Panc1 (cell line): ENCODE data around the gene GSC2. TPM values are rescaled to one million over a fixed set of nuclear protein-coding genes. Genes with fewer than 3 reads are reported as not detected.

Source experiments
- ATAC-seq: fragments of 200-7000 bp; cut with Tn5 transposase; 2 replicates; pipeline ENCODE4 v1.9.1; 2020; ENCODE audit warnings: mild to moderate bottlenecking, moderate library complexity
- BruUV-seq: library from RNA; stranded (reverse); fragments of 400-500 nt; replicated peaks from 2 replicates; lab custom pipeline; 2021; lab: Mats Ljungman, UMichigan
- CTCF ChIA-PET: fragments of 300-600 bp; sonication (Branson Sonifier 250); formaldehyde crosslinking; loops from one replicate; lab custom pipeline; 2022; ENCODE audit warnings: antibody characterized with exemption; lab: Charles Lee
- POLR2A ChIA-PET: fragments of 300-600 bp; sonication (Branson Sonifier 250); formaldehyde crosslinking; loops from one replicate; lab custom pipeline; 2022; ENCODE audit warnings: antibody characterized with exemption; lab: Charles Lee
- DNase-seq: peaks from one replicate; pipeline ENCODE4 v3.0.0-alpha.2; 2010; ENCODE audit warnings: low read depth, low spot score
- H3K27ac ChIP-seq: 2 replicates; pipeline ENCODE4 v1.5.1; 2011; ENCODE audit warnings: mild to moderate bottlenecking, low read length, inconsistent platforms
- H3K27me3 ChIP-seq: fragments of 200-500 bp; sonication (Bioruptor generic); 2 replicates; pipeline ENCODE4 v1.6.0; 2014; ENCODE audit warnings: low read length, inconsistent platforms; ENCODE audit not compliant: control insufficient read depth, insufficient read depth
- H3K36me3 ChIP-seq: fragments of 200-500 bp; sonication (Bioruptor generic); 2 replicates; pipeline ENCODE4 v1.5.1; 2014; ENCODE audit warnings: inconsistent platforms, mild to moderate bottlenecking, low read length, moderate library complexity; ENCODE audit not compliant: control insufficient read depth, insufficient read depth
- H3K4me1 ChIP-seq: 2 replicates; pipeline ENCODE4 v1.5.1; 2011; ENCODE audit warnings: inconsistent platforms, mild to moderate bottlenecking, low read length, moderate library complexity; ENCODE audit not compliant: control insufficient read depth, insufficient read depth
- H3K4me3 ChIP-seq, 2 experiments: 2 replicates each; pipeline ENCODE4 v1.5.1; 2011 to 2012; ENCODE audit warnings: low read depth in 2 of 2, low read length in 2 of 2, mild to moderate bottlenecking in 2 of 2, inconsistent platforms in 1 of 2, moderate library complexity in 1 of 2
- H3K9me3 ChIP-seq: fragments of 200-500 bp; sonication (Bioruptor generic); 2 replicates; pipeline ENCODE4 v1.5.1; 2014; ENCODE audit warnings: low read depth, mild to moderate bottlenecking, inconsistent platforms, low read length, moderate library complexity; ENCODE audit not compliant: control insufficient read depth, insufficient read depth
- POLR2AphosphoS5 ChIP-seq: IDR thresholded peaks from 2 replicates; pipeline ENCODE4 v1.6.1; 2012; ENCODE audit warnings: mild to moderate bottlenecking, low read depth, low read length, moderate library complexity
- REST ChIP-seq, 2 experiments: IDR thresholded peaks; 2 replicates each; pipeline ENCODE4 v1.6.1; 2011 to 2012; ENCODE audit warnings: low read depth in 2 of 2, control low read depth in 1 of 2, low read length in 1 of 2, mild to moderate bottlenecking in 1 of 2, moderate library complexity in 1 of 2; ENCODE audit not compliant: insufficient read depth in 1 of 2
- SIN3A ChIP-seq: IDR thresholded peaks from 2 replicates; pipeline ENCODE4 v1.6.1; 2012; ENCODE audit warnings: low read depth, mild to moderate bottlenecking, low read length, moderate library complexity, borderline replicate concordance; ENCODE audit not compliant: insufficient read depth
- TCF7L2 ChIP-seq: IDR thresholded peaks from 2 replicates; pipeline ENCODE4 v1.6.1; 2011; ENCODE audit warnings: mild to moderate bottlenecking, low read depth, low read length, inconsistent platforms
- in situ Hi-C: cut with HindIII; loops from 2 replicates; pipeline ENCODE4 v1.10.0; 2016; ENCODE audit warnings: low sequenced_read_pairs, low pct_unique_long_range_greater_than_20kb
- intact Hi-C: fragments of 100-400 bp; cut with micrococcal nuclease; formaldehyde crosslinking; loops from one replicate; pipeline ENCODE4 v1.10.0; 2022; ENCODE audit not compliant: unreplicated experiment
- total RNA-seq: library from RNA; stranded (reverse); gene quantifications from one replicate; pipeline ENCODE4 v1.2.1, GENCODE V29; 2021; ENCODE audit not compliant: unreplicated experiment
- TF ChIP-seq, protein P1 (sequence below): fragments of 450-650 bp; IDR thresholded peaks from 2 replicates; pipeline ENCODE4 v1.5.1; 2017; ENCODE audit warnings: mild to moderate bottlenecking

The GSC2 gene
- total RNA-seq, 1 experiment from 2014 or later, result 0.23 TPM

DNA sequence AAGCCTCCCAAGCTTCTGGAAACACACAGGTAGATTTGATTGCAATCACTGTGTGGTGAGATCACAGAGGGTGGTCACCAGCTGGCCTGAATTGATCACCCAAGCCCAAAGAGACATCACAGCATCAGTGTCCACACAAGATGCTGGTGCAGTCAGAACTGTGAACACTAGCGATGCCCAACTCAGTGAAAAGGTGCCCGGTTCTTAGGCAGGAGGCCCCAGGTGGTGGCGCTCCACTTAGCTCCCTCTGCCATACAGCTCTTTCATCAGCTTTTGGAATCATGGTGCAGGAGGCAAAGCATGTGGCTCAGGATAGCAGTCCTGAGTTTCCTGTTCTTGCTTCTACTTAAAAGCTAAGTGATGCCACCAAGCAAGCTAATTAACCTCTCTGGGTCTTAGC lies 39.0 kb downstream of the GSC2 start:
- Histone ChIP-seq H3K4me3 (no peak overlapping the region), H3K27me3 (no peaks in the 10 kb centered on the region), H3K4me1 (no peaks in the 10 kb centered on the region; the same call in 1 of the 2 replicates), H3K36me3 (no peaks in the 10 kb centered on the region), H3K27ac (no peak overlapping the region), H3K9me3 (no peaks in the 10 kb centered on the region)
- TF ChIP-seq POLR2AphosphoS5, result no peak
- TF ChIP-seq SIN3A, result no peak
- ATAC-seq, result no peak
- no TSS peak for BruUV-seq
- no peak for DNase-seq
- in situ Hi-C loops (no loop called here), intact Hi-C loops (no loop called here)
- CTCF ChIA-PET, result no interaction called here
- POLR2A ChIA-PET, result interaction anchor here (0.8 kb wide), 1 partner anchor 30 kb away, joined by 10 read pairs; no protein-coding TSS in a partner anchor

GRCh38 chr22:19110646-19111045 lies 39.4 kb downstream of the GSC2 start:
- ATAC-seq (no peak), DNase-seq (no peak)
- Histone ChIP-seq H3K4me3 (no peak overlapping the region), H3K9me3 (no peaks in the 10 kb centered on the region), H3K36me3 (no peaks in the 10 kb centered on the region), H3K4me1 (no peaks in the 10 kb centered on the region; the same call in 1 of the 2 replicates), H3K27ac (no peak overlapping the region), H3K27me3 (no peaks in the 10 kb centered on the region)
- no TSS peak for BruUV-seq
- in situ Hi-C loops (no loop called here), intact Hi-C loops (no loop called here)
- ChIA-PET POLR2A (interaction anchor here (0.8 kb wide), 1 partner anchor 30 kb away, joined by 10 read pairs; no protein-coding TSS in a partner anchor), CTCF (no interaction called here)
- TF ChIP-seq REST (IDR thresholded peaks at IDR 0.05; ENCODE audit: insufficient read depth in 1 of 2, low read depth in 2 of 2, low read length in 1 of 2) (no peak), SIN3A (no peak), POLR2AphosphoS5 (no peak), TCF7L2 (no peak)
- TF ChIP-seq, protein P1, sequence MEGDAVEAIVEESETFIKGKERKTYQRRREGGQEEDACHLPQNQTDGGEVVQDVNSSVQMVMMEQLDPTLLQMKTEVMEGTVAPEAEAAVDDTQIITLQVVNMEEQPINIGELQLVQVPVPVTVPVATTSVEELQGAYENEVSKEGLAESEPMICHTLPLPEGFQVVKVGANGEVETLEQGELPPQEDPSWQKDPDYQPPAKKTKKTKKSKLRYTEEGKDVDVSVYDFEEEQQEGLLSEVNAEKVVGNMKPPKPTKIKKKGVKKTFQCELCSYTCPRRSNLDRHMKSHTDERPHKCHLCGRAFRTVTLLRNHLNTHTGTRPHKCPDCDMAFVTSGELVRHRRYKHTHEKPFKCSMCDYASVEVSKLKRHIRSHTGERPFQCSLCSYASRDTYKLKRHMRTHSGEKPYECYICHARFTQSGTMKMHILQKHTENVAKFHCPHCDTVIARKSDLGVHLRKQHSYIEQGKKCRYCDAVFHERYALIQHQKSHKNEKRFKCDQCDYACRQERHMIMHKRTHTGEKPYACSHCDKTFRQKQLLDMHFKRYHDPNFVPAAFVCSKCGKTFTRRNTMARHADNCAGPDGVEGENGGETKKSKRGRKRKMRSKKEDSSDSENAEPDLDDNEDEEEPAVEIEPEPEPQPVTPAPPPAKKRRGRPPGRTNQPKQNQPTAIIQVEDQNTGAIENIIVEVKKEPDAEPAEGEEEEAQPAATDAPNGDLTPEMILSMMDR, result no peak

GRCh38 chr22:19110064-19110458 lies 40.0 kb downstream of the GSC2 start:
- BruUV-seq, result no TSS peak
- Histone ChIP-seq H3K27me3 (no peaks in the 10 kb centered on the region), H3K4me3 (no peak overlapping the region), H3K27ac (no peak overlapping the region), H3K36me3 (no peaks in the 10 kb centered on the region), H3K4me1 (no peaks in the 10 kb centered on the region; the same call in 1 of the 2 replicates), H3K9me3 (no peaks in the 10 kb centered on the region)
- in situ Hi-C loops (no loop called here), intact Hi-C loops (no loop called here)
- ChIA-PET CTCF (no interaction called here), POLR2A (no interaction called here)
- DNase-seq (no peak), ATAC-seq (no peak)
- TF ChIP-seq, protein P1, result no peak
- no peak for TF ChIP-seq POLR2AphosphoS5
- TF ChIP-seq SIN3A, result no peak
- no peak for TF ChIP-seq TCF7L2
- TF ChIP-seq REST (IDR thresholded peaks at IDR 0.05; ENCODE audit: insufficient read depth in 1 of 2, low read depth in 2 of 2, low read length in 1 of 2), result no peak
